Choroid plexus epithelial cell (primary cell): ENCODE measurements around the gene MTM1.

Experiments used
- DNase-seq: peaks from one replicate; pipeline ENCODE4 v3.0.0-alpha.2; 2010; ENCODE audit warnings: low read depth
- H3K4me3 ChIP-seq: 2 replicates; pipeline ENCODE4 v1.5.1; 2011; ENCODE audit warnings: low read depth, mild to moderate bottlenecking, control low read depth, low read length, moderate library complexity
- CTCF ChIP-seq: conservative IDR thresholded peaks from 2 replicates; pipeline ENCODE4 v1.5.1; 2011; ENCODE audit warnings: low read depth, mild to moderate bottlenecking, control low read depth, inconsistent platforms, low read length, moderate library complexity

The MTM1 gene

GRCh38 chrX:150616179-150616862 lies 47.9 kb downstream of the MTM1 start:
- no peak overlapping the region for H3K4me3 ChIP-seq
- TF ChIP-seq CTCF, result no peak
- DNase-seq, result no peak

GRCh38 chrX:150616863-150617198 lies 48.4 kb downstream of the MTM1 start:
- TF ChIP-seq CTCF, result no peak
- no peak for DNase-seq
- H3K4me3 ChIP-seq, result no peak overlapping the region

GRCh38 chrX:150621652-150622051 lies 53.2 kb downstream of the MTM1 start:
- TF ChIP-seq CTCF, result no peak
- no peak overlapping the region for H3K4me3 ChIP-seq
- no peak for DNase-seq

GRCh38 chrX:150623583-150623982 lies 55.2 kb downstream of the MTM1 start:
- TF ChIP-seq CTCF, result no peak
- H3K4me3 ChIP-seq, result no peak overlapping the region
- DNase-seq, result no peak

GRCh38 chrX:150625097-150625496 lies 56.7 kb downstream of the MTM1 start:
- TF ChIP-seq CTCF, result no peak
- H3K4me3 ChIP-seq, result no peak overlapping the region
- no peak for DNase-seq

- H3K4me3 ChIP-seq, result no peak overlapping the region
- DNase-seq, result no peak
- TF ChIP-seq CTCF, result no peak
Measured at GRCh38 chrX:150625875-150626274, 57.5 kb downstream of the MTM1 start.

- H3K4me3 ChIP-seq, result no peak overlapping the region
- no peak for DNase-seq
- TF ChIP-seq CTCF, result no peak
Measured at GRCh38 chrX:150627957-150628356, 59.5 kb downstream of the MTM1 start.
